ENCODE data around the gene PMS1. TPM values are rescaled to one million over a fixed set of nuclear protein-coding genes. Genes with fewer than 3 reads are reported as not detected.

PMS1 gene
- total RNA-seq, 1 donor from 2014 or later: 23.9 TPM

- H3K27ac Mint-ChIP-seq (ENCODE audit: unreplicated experiment): peak overlapping the region; percentile 96
- DNase-seq (ENCODE audit: low spot score): no peak
- no peak for TF ChIP-seq CTCF (IDR thresholded peaks at IDR 0.05)
- no peaks in the 10 kb centered on the region for H3K9me3 Mint-ChIP-seq (ENCODE audit: low read depth)
- H3K36me3 Mint-ChIP-seq (ENCODE audit: low read depth): peaks cover 24% of the 10 kb centered on the region
- H3K4me3 Mint-ChIP-seq (ENCODE audit: unreplicated experiment): peak overlapping the region; percentile 88
- H3K4me1 Mint-ChIP-seq (ENCODE audit: low read depth): peaks cover 40% of the 10 kb centered on the region
- H3K27me3 Mint-ChIP-seq (ENCODE audit: low read depth): no peaks in the 10 kb centered on the region
These were observed 761 bp upstream of the PMS1 start for GRCh38 chr2:189783451-189783926.

GRCh38 chr2:189791338-189792042, 7.2 kb downstream of the PMS1 start:
- Mint-ChIP-seq H3K27me3 (ENCODE audit: low read depth) (no peaks in the 10 kb centered on the region), H3K4me1 (ENCODE audit: low read depth) (peaks cover 3% of the 10 kb centered on the region), H3K27ac (ENCODE audit: unreplicated experiment) (no peak overlapping the region), H3K9me3 (ENCODE audit: low read depth) (no peaks in the 10 kb centered on the region), H3K36me3 (ENCODE audit: low read depth) (peaks cover 5% of the 10 kb centered on the region), H3K4me3 (ENCODE audit: unreplicated experiment) (no peak overlapping the region)
- no peak for TF ChIP-seq CTCF (IDR thresholded peaks at IDR 0.05)
- no peak for DNase-seq (ENCODE audit: low spot score)

GRCh38 chr2:189794310-189794709, 10.1 kb downstream of the PMS1 start:
- peaks cover 20% of the 10 kb centered on the region for H3K4me1 Mint-ChIP-seq (ENCODE audit: low read depth)
- no peak for TF ChIP-seq CTCF (IDR thresholded peaks at IDR 0.05)
- no peak overlapping the region for H3K27ac Mint-ChIP-seq (ENCODE audit: unreplicated experiment)
- H3K4me3 Mint-ChIP-seq (ENCODE audit: unreplicated experiment): no peak overlapping the region
- H3K9me3 Mint-ChIP-seq (ENCODE audit: low read depth): no peaks in the 10 kb centered on the region
- no peak for DNase-seq (ENCODE audit: low spot score)
- peaks cover 5% of the 10 kb centered on the region for H3K36me3 Mint-ChIP-seq (ENCODE audit: low read depth)
- no peaks in the 10 kb centered on the region for H3K27me3 Mint-ChIP-seq (ENCODE audit: low read depth)

GRCh38 chr2:189797902-189798301, 13.7 kb downstream of the PMS1 start:
- peaks cover 6% of the 10 kb centered on the region for H3K36me3 Mint-ChIP-seq (ENCODE audit: low read depth)
- TF ChIP-seq CTCF (IDR thresholded peaks at IDR 0.05): no peak
- H3K27me3 Mint-ChIP-seq (ENCODE audit: low read depth): no peaks in the 10 kb centered on the region
- peak overlapping the region; percentile 35 for H3K27ac Mint-ChIP-seq (ENCODE audit: unreplicated experiment)
- H3K4me3 Mint-ChIP-seq (ENCODE audit: unreplicated experiment): no peak overlapping the region
- H3K4me1 Mint-ChIP-seq (ENCODE audit: low read depth): peaks cover 30% of the 10 kb centered on the region
- no peak for DNase-seq (ENCODE audit: low spot score)
- H3K9me3 Mint-ChIP-seq (ENCODE audit: low read depth): no peaks in the 10 kb centered on the region

- Mint-ChIP-seq H3K27ac (ENCODE audit: unreplicated experiment) (peak overlapping the region; percentile 62), H3K4me3 (ENCODE audit: unreplicated experiment) (no peak overlapping the region), H3K9me3 (ENCODE audit: low read depth) (no peaks in the 10 kb centered on the region), H3K27me3 (ENCODE audit: low read depth) (no peaks in the 10 kb centered on the region), H3K36me3 (ENCODE audit: low read depth) (peaks cover 3% of the 10 kb centered on the region), H3K4me1 (ENCODE audit: low read depth) (peaks cover 30% of the 10 kb centered on the region)
- DNase-seq (ENCODE audit: low spot score): no peak
- TF ChIP-seq CTCF (IDR thresholded peaks at IDR 0.05): peak; percentile 88
These were observed 14.2 kb downstream of the PMS1 start for GRCh38 chr2:189798312-189799029.
